Measurements from ENCODE around the gene HNRNPA1L2.
"Not testable (repeated sequence)": the region's sequence is repeated elsewhere in the genome, so short reads cannot be mapped to it uniquely, and the experiment has no call there.

HNRNPA1L2 gene

DNA sequence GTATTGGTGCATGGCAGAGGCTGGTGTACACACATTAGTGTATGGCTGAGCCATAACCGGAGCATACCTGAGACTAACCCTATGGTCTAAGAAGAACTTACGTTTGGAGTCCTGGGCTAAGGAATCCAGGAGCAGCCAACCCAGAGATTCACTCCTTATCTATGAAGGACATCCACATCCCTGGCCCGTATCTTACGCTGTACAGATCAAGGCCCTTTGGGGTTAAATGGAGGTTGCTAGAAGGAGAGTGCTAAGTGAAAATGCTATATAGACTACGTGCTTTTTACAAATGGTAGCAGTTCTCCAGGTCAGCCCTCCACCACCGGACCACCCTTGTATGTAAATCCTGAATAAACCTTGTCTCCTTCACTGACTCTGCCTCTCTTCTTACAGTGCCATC lies 8.5 kb downstream of the HNRNPA1L2 start:
- no peak for DNase-seq

DNA sequence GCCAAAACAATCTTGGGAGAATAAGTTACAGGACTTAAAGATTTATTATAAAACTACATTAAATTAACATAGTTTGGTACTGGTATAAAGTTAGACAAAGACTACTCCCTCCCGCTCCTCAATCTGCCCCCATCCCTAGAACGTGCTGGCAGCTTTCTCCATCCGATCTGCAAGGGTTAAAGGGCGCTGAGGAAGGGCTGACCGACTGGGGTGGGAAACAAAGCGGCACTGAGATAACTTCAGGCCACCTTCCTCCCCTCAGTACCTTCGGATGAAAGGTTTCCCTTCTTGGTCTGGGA lies 9.6 kb downstream of the HNRNPA1L2 start:
- DNase-seq, result no peak

DNA sequence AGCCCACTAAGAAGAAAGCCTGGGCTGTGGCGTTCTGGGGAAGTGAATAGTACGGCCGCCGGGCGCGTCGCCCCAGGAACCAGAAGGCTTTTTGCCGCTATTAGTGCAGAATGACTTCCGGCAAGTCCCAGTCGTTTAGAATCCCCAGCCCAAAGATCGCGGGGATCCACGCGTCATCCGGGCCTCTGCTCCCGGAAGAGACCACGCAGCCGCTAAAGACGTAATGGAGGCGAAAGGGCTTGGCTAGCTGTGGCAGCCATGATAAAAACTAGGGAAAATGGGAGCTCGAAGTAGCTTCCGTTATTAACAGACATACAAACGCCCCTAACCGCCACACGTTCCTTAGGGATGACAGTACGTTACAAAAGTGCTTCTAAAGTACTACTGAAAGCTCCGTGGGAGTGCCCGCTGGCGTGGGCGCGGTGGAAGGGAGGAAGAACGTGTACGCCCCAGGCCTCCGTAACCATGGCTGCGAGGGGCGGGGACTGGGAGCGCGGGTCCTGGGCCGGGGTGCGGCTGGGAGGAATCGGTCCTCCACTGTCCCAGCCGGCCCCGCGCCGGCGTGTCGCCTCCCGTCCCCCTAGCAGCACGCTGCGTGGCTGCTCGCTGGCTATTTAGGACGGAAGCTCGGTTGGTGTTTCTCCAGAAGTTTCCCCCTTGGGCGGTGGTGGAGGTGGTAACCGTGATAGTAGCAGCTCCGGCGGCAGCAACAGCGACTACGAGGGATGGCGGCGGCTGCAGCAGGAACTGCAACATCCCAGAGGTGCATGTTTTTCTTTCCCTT lies 10.2 kb downstream of the HNRNPA1L2 start, which contains the start of gene SUGT1:
SUGT1 (plus strand) TSS at position 641 of the 784 bp plus-strand sequence; CDS start at position 726, 85 bp downstream.
- DNase-seq, result peak; percentile 94

- no peak for DNase-seq
Measured at GRCh38 chr13:52652980-52653303, 10.7 kb downstream of the HNRNPA1L2 start.

DNA sequence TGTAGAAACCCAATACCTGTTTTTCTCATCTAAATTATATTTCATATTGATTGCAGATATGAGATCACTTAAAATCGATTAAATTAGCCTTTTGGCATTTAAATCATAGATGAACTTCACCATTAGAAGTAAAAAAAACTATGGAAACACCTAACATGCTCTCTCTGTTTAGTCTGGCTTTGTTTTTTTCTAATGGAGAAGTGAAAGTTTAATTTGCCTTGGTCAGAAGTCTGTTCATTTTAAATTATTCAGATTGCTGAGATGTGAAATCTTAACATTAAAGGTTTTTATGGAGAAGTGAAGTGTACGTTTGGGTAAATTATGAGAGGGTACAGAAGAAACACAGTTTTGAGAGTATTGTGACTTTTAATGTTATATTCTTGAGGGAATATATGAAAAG lies 17.1 kb downstream of the HNRNPA1L2 start:
- DNase-seq, result no peak

- DNase-seq, result no peak
Measured at GRCh38 chr13:52664272-52664671, 22.0 kb downstream of the HNRNPA1L2 start.

DNA sequence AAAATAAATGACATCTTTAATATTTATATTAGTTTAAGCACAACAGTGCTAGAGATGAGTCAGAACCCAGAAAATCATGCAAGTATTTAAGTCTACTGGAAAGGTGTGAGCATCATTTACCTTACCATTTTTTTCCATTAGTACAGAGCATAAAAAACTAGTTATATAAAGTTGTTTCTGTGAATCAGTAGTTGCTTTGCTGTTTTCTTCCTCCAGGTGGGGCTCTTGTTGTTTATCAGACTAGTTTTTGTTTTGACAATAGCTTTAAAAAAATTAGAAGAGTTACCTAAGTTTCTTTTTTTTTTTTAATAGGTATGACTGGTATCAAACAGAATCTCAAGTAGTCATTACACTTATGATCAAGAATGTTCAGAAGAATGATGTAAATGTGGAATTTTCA lies 23.1 kb downstream of the HNRNPA1L2 start:
- DNase-seq, result no peak

- no peak for DNase-seq
Measured at GRCh38 chr13:52669677-52670076, 27.4 kb downstream of the HNRNPA1L2 start.

DNA sequence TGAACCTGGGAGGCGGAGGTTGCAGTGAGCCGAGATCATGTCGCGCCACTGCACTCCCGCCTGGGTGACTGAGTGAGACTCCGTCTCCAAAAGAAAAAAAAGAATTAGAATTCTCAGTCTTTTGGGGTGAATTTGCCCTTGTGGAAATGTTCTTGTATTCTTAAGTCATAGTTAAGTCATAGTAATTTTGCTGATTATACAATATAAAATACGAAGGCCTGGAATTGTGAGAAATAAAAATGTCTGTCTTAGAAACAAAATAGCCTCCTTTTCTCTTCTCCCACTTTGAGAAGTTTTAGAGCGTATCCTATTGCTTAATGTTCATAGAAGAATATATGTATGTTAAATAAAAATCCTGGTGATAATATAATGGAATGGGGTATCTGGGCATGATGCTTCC lies 28.5 kb downstream of the HNRNPA1L2 start:
- no peak for DNase-seq

- DNase-seq, result no peak
Measured at GRCh38 chr13:52673465-52673864, 31.2 kb downstream of the HNRNPA1L2 start.

DNA sequence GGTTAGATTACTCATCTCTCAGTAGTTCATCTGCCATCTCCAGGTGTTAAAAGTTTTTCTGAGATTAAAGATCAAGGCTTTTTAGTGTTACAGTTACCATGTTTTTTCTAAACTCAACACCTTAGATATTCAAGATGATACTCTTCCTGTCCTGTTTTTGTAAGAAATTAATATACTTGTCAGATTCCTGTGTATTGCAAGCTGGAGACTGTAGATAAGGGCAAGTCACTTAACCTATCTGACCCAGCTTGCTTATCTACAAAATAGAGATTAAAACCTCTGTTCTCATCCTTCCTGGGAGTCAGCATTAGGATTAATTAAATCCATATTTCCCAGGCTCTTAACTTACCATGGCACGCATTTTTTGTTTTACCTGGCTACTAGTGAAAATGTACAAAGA lies 35.6 kb downstream of the HNRNPA1L2 start:
- DNase-seq, result no peak

GRCh38 chr13:52685806-52686205 lies 43.6 kb downstream of the HNRNPA1L2 start:
- not testable (repeated sequence) for DNase-seq

DNA sequence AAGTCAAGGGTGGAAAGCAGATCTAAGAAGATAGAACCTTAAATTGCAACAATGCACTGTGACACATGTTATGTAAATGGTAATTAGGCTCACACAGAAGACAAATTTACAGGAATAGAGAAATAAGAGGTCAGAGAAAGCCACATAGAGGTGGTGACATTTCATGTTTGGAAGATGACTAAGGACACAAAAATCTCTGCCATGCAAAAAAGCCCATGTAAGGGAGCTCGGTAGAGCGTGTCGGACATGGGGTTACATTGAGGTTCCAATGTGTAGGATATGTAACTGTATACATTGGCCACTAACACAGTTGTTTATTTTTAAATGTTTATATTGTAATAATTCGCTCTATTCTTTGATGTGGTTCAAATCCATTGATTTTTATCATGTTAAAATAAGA lies 44.1 kb downstream of the HNRNPA1L2 start:
- DNase-seq, result no peak
